HG02852 (cell line): ENCODE data around the gene TYSND1.
A peak's percentile ranks its signal among the peaks of the same experiment; 100 is the strongest.
"Not testable (repeated sequence)": the region's sequence is repeated elsewhere in the genome, so short reads cannot be mapped to it uniquely, and the experiment has no call there.

Experiments
- ATAC-seq: cut with Tn5 transposase; IDR thresholded peaks from one replicate; pipeline ENCODE4 v1.9.1; 2021; ENCODE audit warnings: mild to moderate bottlenecking, moderate library complexity; ENCODE audit not compliant: unreplicated experiment

Gene TYSND1

DNA sequence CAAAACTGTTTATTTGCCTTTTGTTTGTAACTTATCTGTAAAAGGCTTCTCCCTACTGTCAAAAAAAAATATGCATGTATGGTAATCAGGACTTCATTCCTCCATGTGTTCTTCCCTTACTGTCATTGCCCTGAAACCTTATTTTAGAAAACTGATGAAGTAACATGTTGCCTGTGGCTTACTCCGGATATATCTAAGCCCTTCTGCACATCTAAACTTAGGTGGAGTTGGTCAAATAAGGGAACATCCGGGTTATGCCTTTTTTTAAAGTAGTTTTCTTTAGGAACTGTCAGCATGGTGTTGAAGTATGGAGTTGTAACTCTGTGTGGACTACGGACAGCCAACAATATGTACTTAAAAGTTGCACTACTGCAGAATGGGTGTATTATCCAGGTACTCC, 17.7 kb upstream of the TYSND1 start:
- ATAC-seq = no peak

DNA sequence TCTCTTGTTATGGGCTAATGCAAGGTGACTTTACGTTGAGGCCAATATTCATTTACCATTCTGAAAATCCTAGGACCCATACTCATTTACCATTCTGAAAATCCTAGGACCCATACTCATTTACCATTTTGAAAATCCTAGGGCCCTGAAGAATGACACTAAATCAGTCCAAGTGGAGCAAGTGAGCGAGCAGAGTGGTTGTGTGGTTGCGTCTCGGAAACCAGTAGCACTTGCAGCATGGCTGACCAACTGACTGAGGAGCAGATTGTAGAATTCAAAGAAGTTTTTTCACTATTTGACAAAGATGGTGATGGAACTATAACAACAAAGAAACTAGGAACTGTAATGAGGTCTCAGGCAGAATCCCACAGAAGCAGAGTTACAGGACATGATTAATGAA, 16.9 kb upstream of the TYSND1 start:
- ATAC-seq = no peak

GRCh38 chr10:70162892-70163201, 16.3 kb upstream of the TYSND1 start:
- peak; percentile 93 for ATAC-seq

- ATAC-seq = no peak
These were observed 15.8 kb upstream of the TYSND1 start for GRCh38 chr10:70162151-70162891.

DNA sequence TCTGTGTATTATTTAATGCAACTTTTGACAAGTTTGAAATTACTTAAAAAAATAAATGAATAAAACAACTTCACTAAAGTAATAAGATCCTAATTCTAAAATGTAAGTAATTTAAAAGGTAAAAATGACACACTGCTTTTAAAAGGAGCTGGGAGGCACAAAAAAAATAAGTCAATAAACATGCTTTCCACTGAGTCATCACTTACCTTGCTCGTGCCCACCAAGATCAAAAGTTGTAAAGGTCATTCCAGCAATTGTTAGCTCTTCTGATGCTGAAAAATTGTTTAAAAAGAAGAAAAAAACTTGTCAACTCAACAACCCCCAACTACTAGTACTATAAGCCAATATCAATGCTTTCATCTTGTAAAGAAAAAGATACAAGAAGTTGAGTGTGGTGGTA, 14.3 kb upstream of the TYSND1 start:
- ATAC-seq = no peak

GRCh38 chr10:70159366-70159765, 12.9 kb upstream of the TYSND1 start:
- not testable (repeated sequence) for ATAC-seq

GRCh38 chr10:70158113-70158512, 11.6 kb upstream of the TYSND1 start:
- ATAC-seq = no peak

DNA sequence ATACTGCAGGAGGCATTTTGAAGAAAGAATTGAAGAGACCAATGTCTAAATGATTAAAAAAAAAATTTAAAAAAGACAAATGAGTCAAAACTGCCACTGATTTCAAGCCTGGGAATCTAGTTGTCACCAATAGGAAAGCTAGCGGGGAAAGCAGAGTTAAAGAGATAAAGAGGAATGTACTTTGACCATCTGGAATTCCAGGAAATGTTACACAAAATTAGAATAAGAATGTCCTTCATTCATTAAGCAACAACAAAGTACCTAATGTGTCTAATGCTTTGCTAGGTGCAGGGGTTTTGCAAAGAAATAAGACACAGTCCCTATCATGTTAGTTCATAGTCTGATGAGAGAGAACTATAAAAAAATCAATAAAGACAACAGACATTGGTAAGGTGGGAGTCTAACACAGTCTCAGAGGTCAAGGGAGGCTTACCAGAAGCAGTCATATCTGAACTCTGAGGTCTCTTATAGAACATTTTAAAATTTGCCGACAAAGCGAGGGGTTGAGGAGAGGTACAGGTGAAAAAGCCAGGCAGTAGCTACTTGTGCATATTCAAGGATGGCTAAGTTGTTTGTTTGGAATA, 8.8 kb upstream of the TYSND1 start:
- ATAC-seq = no peak

GRCh38 chr10:70148516-70148915, 2.0 kb upstream of the TYSND1 start:
- ATAC-seq = no peak

DNA sequence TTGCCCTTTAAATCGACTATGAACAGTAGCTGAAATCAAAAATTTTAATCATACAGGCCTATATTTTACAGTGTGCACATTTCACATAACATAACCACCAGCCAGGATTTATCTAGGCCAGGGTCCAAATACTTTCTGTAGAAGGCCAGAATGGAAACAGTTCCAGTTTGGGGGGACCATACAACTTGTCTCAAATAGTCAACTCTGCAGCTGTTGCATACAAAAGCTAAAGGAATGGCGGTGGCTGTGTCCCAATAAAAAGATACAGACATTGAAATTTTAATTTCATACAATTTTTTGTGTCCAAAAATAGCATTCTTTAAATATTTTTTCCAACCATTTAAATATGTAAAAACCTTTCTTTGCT, 742 bp upstream of the TYSND1 start:
- no peak for ATAC-seq

DNA sequence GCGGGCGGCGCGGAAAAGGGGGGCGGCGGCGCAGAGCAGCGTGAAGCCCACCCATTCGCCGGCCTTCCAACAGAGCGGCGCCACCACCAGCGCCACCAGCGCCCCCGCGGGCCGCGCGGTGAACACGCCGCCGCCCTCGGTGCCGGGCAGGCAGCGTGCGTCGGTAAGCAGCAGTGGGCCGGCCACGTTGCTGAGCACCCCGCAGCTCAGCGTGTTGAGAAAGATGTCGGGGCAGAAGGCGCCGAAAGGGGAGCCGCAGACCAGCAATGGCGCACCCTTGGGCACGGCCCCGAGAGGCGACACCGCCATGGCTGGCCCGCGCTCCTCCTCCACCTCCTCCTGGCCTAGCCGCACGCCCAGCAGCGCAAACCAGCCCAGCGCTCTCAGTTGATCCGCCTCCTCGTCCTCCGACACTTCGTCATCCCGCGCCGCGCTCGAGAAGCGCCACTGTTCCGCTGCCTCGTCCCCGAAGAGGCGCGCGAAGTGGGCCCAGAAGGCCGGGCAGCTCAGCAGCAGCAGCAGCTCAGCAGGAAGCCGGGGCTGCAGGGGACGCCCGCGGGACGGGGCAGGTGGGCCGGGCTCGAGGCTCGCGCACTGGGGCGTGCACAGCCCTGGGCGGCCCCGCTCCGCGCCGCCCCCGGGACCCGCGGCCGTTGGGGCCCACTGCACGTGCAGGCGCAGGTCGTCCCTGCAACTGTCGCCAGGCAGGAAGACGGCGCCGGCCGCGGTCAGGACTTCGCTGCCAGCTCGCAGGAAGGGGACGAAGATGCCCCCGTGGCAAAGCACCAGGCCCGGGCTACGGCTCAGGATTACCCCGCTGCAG, 623 bp downstream of the TYSND1 start:
- ATAC-seq = peak; percentile 52

- peak; percentile 2 for ATAC-seq
These were observed 1.3 kb downstream of the TYSND1 start for GRCh38 chr10:70145166-70145665.

- ATAC-seq = no peak
These were observed 2.0 kb downstream of the TYSND1 start for GRCh38 chr10:70144372-70145110.

DNA sequence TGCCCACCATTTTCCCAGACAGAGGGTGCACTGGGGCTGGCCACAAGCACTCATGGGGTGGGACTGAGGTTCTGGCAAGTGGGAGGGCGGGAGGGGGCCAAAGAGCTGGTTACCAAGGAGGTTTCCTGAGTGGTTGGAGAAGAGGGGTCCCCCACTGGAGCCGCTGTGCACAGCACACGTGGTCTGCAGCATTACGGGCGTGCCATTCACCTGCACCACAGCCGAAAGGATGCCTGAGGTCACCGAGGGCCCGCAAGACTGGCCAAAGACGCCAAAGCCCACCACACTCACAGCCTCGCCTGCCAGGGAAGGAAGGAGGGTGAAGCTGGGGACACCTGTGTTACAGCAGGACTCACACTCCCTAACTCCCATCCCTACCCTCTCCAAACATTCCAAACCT, 3.9 kb downstream of the TYSND1 start:
- no peak for ATAC-seq

DNA sequence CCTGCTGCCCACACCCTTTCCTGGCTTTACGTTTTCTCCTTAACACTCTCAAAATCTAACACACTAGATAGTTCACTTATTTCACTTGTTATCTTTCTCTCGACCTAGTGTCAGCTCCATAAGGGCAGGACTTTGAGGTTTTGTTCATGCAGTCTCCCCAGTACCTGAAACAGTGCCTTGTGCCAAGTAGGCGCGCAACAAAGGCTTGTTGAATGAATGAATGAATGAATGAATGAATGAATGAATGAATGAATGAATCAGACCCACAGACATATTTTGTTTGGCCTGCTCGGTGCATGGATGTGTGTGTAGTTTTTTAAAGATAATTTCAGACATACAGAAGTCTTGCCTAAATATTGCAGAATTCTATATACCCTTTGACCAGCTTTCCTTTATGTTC, 6.2 kb downstream of the TYSND1 start:
- no peak for ATAC-seq

DNA sequence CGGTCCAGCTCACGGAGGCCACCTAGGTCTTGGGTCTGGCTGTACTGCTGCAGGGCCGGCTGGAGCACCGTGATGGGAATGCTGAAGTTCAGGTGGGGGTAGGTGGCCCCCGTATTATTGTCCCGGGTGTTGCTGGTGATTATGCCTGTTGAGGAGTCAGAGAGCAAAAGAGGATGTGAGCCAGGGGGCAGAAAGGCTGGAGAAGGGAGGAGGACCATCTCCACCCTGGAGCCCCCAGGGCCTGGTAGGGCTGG, 6.6 kb downstream of the TYSND1 start:
- no peak for ATAC-seq

DNA sequence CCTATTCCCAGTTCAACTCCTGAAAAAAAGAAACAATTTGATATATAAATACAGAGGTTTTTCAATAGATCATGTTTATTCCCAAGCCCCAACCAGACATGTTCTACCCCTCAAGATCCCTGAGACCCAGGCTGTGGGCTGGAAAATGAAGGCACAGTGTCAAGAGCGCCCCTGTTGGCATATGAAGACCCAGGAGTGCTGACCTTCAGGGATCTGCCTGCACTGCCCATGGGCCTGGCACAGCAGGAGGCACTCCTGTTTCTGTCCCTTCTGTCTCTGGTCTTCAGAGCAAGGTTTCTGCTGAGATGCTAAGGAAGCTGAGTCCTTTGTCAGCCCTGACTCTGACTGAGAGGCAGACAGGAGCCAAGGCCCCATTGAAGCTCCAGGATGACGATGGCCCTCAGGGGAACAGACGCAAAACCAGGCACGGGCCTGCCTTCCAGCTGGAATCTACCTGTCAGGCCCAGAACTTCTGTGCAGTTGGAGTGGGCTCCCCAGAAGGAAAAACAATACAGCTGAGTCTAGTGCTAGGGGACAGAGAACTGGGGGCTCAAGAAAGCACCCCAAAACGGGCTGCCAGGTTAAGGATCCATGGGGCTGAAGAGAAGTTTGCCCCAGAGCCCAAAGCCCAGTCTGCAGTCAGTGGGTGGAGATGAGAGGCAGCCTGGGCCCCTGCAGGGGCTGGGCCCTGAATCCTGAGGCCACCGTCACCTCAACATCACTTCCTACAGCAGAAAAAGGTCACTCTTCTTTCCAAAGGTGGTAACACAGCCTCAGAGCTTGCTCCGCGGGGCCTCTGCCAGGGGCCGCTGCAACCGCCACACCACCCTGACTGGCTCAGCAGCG, 7.1 kb downstream of the TYSND1 start:
- no peak for ATAC-seq

DNA sequence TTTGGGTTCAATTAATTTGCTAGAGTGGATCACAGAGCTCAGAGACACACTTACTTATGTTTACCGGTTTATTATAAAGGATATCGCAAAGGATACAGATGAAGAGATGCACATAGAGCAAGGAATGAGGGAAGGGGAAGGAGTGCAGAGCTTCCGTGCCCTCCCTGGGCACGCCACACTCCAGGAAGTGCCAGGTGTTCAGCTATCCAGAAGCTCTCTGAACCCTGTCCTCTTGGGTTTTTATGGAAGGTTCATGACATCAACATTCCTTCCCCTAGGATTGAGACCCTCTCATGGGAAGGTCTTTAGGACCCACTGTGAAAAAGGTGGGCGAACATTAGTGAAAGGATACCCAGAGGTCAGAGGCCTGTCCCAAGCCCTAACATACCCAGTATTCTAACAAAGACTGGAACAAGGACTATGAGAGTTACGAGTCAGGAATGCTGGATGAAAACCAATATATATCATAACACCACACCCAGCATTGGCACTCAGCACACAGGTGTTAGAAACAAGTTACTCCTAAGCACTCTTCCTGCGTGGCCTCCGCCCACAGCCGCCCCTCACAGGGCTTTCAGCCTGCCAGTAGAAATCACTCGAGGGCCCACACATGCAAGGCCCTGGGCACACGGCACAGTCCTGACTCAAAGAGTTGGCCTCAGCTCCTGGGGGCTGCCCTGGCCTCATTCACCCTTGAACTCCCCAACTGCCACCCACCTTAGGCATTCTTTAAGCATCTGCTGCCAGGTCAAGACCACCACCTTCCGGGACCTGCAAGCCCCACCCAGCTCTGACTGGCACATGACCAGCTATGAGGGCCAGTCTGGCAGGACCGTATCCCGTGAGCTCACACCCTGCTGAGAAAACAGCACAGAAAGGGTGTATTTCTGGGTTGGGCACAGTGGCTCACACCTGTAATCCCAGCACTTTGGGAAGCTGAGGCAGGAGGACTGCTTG, 8.3 kb downstream of the TYSND1 start:
- ATAC-seq = no peak

DNA sequence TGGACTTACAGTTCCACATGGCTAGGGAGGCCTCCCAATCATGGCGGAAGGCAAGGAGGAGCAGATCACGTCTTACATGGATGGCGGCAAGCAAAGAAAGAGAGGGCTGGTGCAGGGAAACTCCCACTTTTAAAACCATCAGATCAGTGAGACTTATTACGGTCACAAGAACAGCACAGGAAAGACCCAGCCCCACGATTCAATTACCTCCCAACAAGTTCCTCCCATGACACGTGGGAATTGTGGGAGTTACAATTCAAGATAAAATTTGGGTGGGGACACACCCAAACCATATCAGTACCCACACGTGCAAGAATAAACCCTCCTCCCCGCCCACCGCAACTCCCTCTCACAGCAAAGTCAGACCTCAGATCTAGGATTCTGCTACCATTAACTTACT, 9.4 kb downstream of the TYSND1 start:
- ATAC-seq = no peak

DNA sequence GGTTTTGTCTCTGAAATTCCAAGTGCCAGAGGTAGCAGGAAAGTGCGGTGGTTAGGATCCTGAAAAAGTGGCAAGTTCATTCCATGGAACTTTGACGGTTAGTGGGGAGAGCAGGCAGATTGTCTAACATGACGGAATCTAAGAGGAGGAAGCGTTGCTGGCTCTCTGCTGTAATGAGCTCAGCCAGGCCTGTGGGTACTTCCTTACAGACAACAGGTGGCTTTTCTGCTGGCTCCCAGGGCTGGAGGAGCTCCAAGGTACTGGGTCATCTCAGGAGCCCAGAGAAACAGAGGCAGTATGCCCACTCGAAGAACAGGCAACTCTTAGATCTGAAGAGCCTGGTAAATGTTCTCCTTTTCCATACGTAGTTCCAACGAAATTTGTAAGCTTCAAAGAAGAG, 10.8 kb downstream of the TYSND1 start:
- no peak for ATAC-seq
